ENCODE measurements around the gene NCKAP5.

- no peak for TF ChIP-seq RAD21 (CRISPR knock-in tag; conservative IDR thresholded peaks at IDR 0.05 in 1 of 2, IDR thresholded peaks at IDR 0.05 in 1 of 2)
- TF ChIP-seq ETV6 (IDR thresholded peaks at IDR 0.05; ENCODE audit: borderline replicate concordance in 1 of 2, low read depth in 2 of 2, low read length in 1 of 2) = no peak
- TF ChIP-seq ETV6 (CRISPR knock-in tag; IDR thresholded peaks at IDR 0.05; ENCODE audit: borderline replicate concordance) = no peak
- no peak for TF ChIP-seq U2AF1 (optimal IDR thresholded peaks at IDR 0.05; ENCODE audit: low read depth, low read length)
Measured at GRCh38 chr2:133270550-133270949, 297.7 kb downstream of the NCKAP5 start.

All from K562 (cell line).